Tibial nerve (tissue), 4 donors: ENCODE measurements around the gene AP5M1. TPM values are rescaled to one million over a fixed set of nuclear protein-coding genes. Genes with fewer than 3 reads are reported as not detected.

Source experiments
- DNase-seq, 2 donors: peaks; one replicate each; pipeline ENCODE4 v3.0.0-alpha.2; 2019; ENCODE audit warnings: low spot score in 2 of 2
- H3K27ac ChIP-seq, 4 donors: fragments of 200-600 bp; sonication (generic) in 3 of 4; one replicate each; pipeline ENCODE4 v1.5.1; 2017 to 2019; ENCODE audit warnings: mild to moderate bottlenecking in 1 of 4
- H3K27me3 ChIP-seq, 2 donors: fragments of 200-600 bp; sonication (generic) in 1 of 2; one replicate each; pipeline versions ENCODE4 v1.5.1 to v1.6.0; 2017 to 2019
- H3K36me3 ChIP-seq, 3 donors: fragments of 200-600 bp; sonication (generic); one replicate each; pipeline ENCODE4 v1.5.1; 2018 to 2019
- H3K4me1 ChIP-seq, 4 donors: fragments of 200-600 bp; sonication (generic) in 3 of 4; one replicate each; pipeline ENCODE4 v1.5.1; 2017 to 2019
- H3K4me3 ChIP-seq, 4 donors: fragments of 200-600 bp; sonication (generic) in 3 of 4; one replicate each; pipeline ENCODE4 v1.5.1; 2017 to 2019; ENCODE audit warnings: mild to moderate bottlenecking in 1 of 4, moderate library complexity in 1 of 4
- H3K9me3 ChIP-seq, 4 donors: fragments of 200-600 bp; sonication (generic) in 3 of 4; one replicate each; pipeline ENCODE4 v1.5.1; 2017 to 2019
- EP300 ChIP-seq, 2 donors: sonication (generic); formaldehyde crosslinking; IDR thresholded peaks; one replicate each; pipeline ENCODE4 v1.6.1; 2017; ENCODE audit warnings: antibody characterized with exemption in 2 of 2, mild to moderate bottlenecking in 1 of 2
- POLR2A ChIP-seq, 2 donors: fragments of 450-650 bp; IDR thresholded peaks; one replicate each; pipeline ENCODE4 v1.6.1; 2017; ENCODE audit warnings: antibody characterized with exemption in 2 of 2, mild to moderate bottlenecking in 2 of 2, moderate library complexity in 2 of 2
- WGBS, 2 donors: methylation state at CpG; one replicate each; pipeline ENCODE4 v1.1.5; 2018; 5-methylcytosine and 5-hydroxymethylcytosine counted together
- total RNA-seq, 4 donors: library from RNA; depleted of rRNA; stranded (reverse); fragments of >200 nt; gene quantifications; one replicate each; pipeline ENCODE4 v1.1.0, GENCODE V29; 2016
- TF ChIP-seq, protein P1 (sequence below), 5 experiments: fragments of 200-600 bp in 3 of 5; fragments of 450-650 bp in 2 of 5; sonication (generic) in 3 of 5; IDR thresholded peaks; one replicate each; pipeline ENCODE4 v1.5.1; 2016 to 2019; ENCODE audit warnings: antibody characterized with exemption in 5 of 5, mild to moderate bottlenecking in 3 of 5, moderate library complexity in 2 of 5

Gene AP5M1
- total RNA-seq, 4 donors from 2014 or later, result 11.6 to 18.3 (median 13.1) TPM

DNA sequence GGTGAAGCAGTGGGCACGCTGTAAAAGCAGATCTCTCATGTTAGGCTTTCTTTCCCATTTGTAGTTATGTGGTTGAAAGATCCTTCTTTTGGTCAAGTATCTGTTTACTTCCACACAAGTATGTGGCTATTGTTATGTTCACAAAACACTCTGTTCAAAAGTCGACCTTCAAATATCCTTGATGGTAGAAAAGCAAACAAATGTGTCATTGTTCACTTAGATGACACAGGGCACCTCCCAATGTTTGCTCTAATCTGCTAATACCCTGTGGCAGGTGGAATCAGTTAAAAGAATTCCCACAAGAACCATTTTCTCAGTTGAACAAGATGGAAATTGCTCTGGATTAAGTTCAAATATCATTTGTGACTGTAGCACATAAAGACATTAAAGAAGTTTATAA is 78.0 kb downstream of the AP5M1 start:
- WGBS, 2 donors, result 30 to 41% methylated on average over 2 of the region's 2 CpGs
- H3K4me3 ChIP-seq, result no peak overlapping the region
- TF ChIP-seq, protein P1, sequence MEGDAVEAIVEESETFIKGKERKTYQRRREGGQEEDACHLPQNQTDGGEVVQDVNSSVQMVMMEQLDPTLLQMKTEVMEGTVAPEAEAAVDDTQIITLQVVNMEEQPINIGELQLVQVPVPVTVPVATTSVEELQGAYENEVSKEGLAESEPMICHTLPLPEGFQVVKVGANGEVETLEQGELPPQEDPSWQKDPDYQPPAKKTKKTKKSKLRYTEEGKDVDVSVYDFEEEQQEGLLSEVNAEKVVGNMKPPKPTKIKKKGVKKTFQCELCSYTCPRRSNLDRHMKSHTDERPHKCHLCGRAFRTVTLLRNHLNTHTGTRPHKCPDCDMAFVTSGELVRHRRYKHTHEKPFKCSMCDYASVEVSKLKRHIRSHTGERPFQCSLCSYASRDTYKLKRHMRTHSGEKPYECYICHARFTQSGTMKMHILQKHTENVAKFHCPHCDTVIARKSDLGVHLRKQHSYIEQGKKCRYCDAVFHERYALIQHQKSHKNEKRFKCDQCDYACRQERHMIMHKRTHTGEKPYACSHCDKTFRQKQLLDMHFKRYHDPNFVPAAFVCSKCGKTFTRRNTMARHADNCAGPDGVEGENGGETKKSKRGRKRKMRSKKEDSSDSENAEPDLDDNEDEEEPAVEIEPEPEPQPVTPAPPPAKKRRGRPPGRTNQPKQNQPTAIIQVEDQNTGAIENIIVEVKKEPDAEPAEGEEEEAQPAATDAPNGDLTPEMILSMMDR (IDR thresholded peaks at IDR 0.05), result no peak
- TF ChIP-seq POLR2A (IDR thresholded peaks at IDR 0.05) (no peak), EP300 (IDR thresholded peaks at IDR 0.05) (no peak)
- H3K9me3 ChIP-seq, result no peaks in the 10 kb centered on the region
- H3K36me3 ChIP-seq, result no peaks in the 10 kb centered on the region
- no peaks in the 10 kb centered on the region for H3K4me1 ChIP-seq
- H3K27me3 ChIP-seq, result no peaks in the 10 kb centered on the region
- DNase-seq, result no peak
- H3K27ac ChIP-seq, result no peak overlapping the region

Other genes starting within 250 kb of the AP5M1 start
- gene EXOC5, start 66 bp upstream of the AP5M1 start, total RNA-seq, result 10 to 100 TPM; 43.5 to 58.6 (median 47.4) TPM
- 10 to 100 TPM; 11.4 to 16.6 (median 13.1) TPM for gene NAA30, start 121.6 kb downstream of the AP5M1 start, total RNA-seq
- gene CCDC198, start 224.9 kb downstream of the AP5M1 start, total RNA-seq, result 1 to 10 TPM in 1 of 4 donors, not detected in 3; 1.5 TPM